Mesenchymal stem cell (in vitro differentiated cells and primary cell): ENCODE data around the gene PDE4B.
A peak's percentile ranks its signal among the peaks of the same experiment; 100 is the strongest.

Experiments
- DNase-seq: peaks from one replicate; pipeline ENCODE4 v3.0.0-alpha.2; 2013
- H2AFZ ChIP-seq: one replicate; pipeline ENCODE4 v1.6.1; 2013; ENCODE audit warnings: low read depth, mild to moderate bottlenecking, control low read depth, inconsistent platforms, low read length, moderate library complexity
- H2AK5ac ChIP-seq: 2 replicates; pipeline ENCODE4 v1.6.1; 2013; ENCODE audit warnings: low read length, moderate library complexity, mild to moderate bottlenecking, inconsistent platforms; ENCODE audit not compliant: severe bottlenecking
- H2BK120ac ChIP-seq: one replicate; pipeline ENCODE4 v1.6.1; 2013; ENCODE audit warnings: low read depth, mild to moderate bottlenecking, inconsistent platforms, low read length, moderate library complexity
- H2BK12ac ChIP-seq, 2 experiments: one replicate each; pipeline ENCODE4 v1.6.1; 2013; ENCODE audit warnings: inconsistent platforms in 2 of 2, low read length in 2 of 2, mild to moderate bottlenecking in 2 of 2, moderate library complexity in 2 of 2, control low read depth in 1 of 2
- H2BK15ac ChIP-seq: one replicate; pipeline ENCODE4 v1.6.1; 2013; ENCODE audit warnings: mild to moderate bottlenecking, low read depth, inconsistent platforms; ENCODE audit not compliant: poor library complexity, severe bottlenecking
- H2BK5ac ChIP-seq: 2 replicates; pipeline ENCODE4 v1.6.1; 2013; ENCODE audit warnings: low read depth, mild to moderate bottlenecking, low read length, control low read depth, inconsistent platforms; ENCODE audit not compliant: poor library complexity, severe bottlenecking
- H3K14ac ChIP-seq, 2 experiments: one replicate each; pipeline ENCODE4 v1.6.1; 2013; ENCODE audit warnings: inconsistent platforms in 2 of 2, low read length in 2 of 2, control low read depth in 1 of 2, mild to moderate bottlenecking in 1 of 2, moderate library complexity in 1 of 2
- H3K18ac ChIP-seq, 2 experiments: one replicate each; pipeline ENCODE4 v1.6.1; 2013; ENCODE audit warnings: inconsistent platforms in 2 of 2, low read length in 2 of 2, control low read depth in 1 of 2, low read depth in 1 of 2, mild to moderate bottlenecking in 1 of 2
- H3K23ac ChIP-seq, 2 experiments: one replicate each; pipeline ENCODE4 v1.6.1; 2013; ENCODE audit warnings: inconsistent platforms in 2 of 2, low read length in 2 of 2, mild to moderate bottlenecking in 2 of 2, moderate library complexity in 2 of 2, control low read depth in 1 of 2
- H3K27ac ChIP-seq: 2 replicates; pipeline ENCODE4 v1.5.1; 2013; ENCODE audit warnings: mild to moderate bottlenecking, moderate library complexity, low read length, control low read depth, inconsistent platforms; ENCODE audit not compliant: poor library complexity, severe bottlenecking
- H3K27me3 ChIP-seq, 2 experiments: 2 replicates each; pipeline versions ENCODE4 v1.6.1 to v1.7.0; 2013; ENCODE audit warnings: low read length in 2 of 2, mild to moderate bottlenecking in 2 of 2, moderate library complexity in 2 of 2, control low read depth in 1 of 2, inconsistent platforms in 1 of 2; ENCODE audit not compliant: control insufficient read depth in 1 of 2, insufficient read depth in 1 of 2
- H3K36me3 ChIP-seq, 2 experiments: 2 replicates each; pipeline versions ENCODE4 v1.6.1 to v1.7.0; 2013; ENCODE audit warnings: low read length in 2 of 2, control low read depth in 1 of 2, inconsistent platforms in 1 of 2, low read depth in 1 of 2, mild to moderate bottlenecking in 1 of 2; ENCODE audit not compliant: insufficient read depth in 2 of 2, control insufficient read depth in 1 of 2
- H3K4ac ChIP-seq, 2 experiments: one replicate each; pipeline ENCODE4 v1.6.1; 2013; ENCODE audit warnings: inconsistent platforms in 2 of 2, low read length in 2 of 2, mild to moderate bottlenecking in 2 of 2, moderate library complexity in 2 of 2, control low read depth in 1 of 2, low read depth in 1 of 2
- H3K4me1 ChIP-seq: 2 replicates; pipeline ENCODE4 v1.6.1; 2013; ENCODE audit warnings: low read depth, low read length, control low read depth; ENCODE audit not compliant: control insufficient read depth, insufficient read depth
- H3K4me2 ChIP-seq: 2 replicates; pipeline ENCODE4 v1.6.1; 2013; ENCODE audit warnings: low read length, mild to moderate bottlenecking, inconsistent platforms; ENCODE audit not compliant: poor library complexity, severe bottlenecking
- H3K4me3 ChIP-seq, 2 experiments: 2 replicates each; pipeline versions ENCODE4 v1.5.1 to v1.7.0; 2013; ENCODE audit warnings: low read length in 2 of 2, mild to moderate bottlenecking in 2 of 2, control low read depth in 1 of 2, low read depth in 1 of 2; ENCODE audit not compliant: insufficient read depth in 1 of 2
- H3K79me1 ChIP-seq: replicated peaks from 2 replicates; pipeline ENCODE4 v1.6.1; 2013; ENCODE audit warnings: mild to moderate bottlenecking, control low read depth, low read length, inconsistent platforms; ENCODE audit not compliant: poor library complexity, severe bottlenecking
- H3K9ac ChIP-seq: 2 replicates; pipeline ENCODE4 v1.7.0; 2013; ENCODE audit warnings: mild to moderate bottlenecking, low read length, moderate library complexity
- H3K9me3 ChIP-seq: 2 replicates; pipeline ENCODE4 v1.7.0; 2013; ENCODE audit warnings: mild to moderate bottlenecking, low read length; ENCODE audit not compliant: control insufficient read depth
- H4K8ac ChIP-seq: one replicate; pipeline ENCODE4 v1.6.1; 2013; ENCODE audit warnings: inconsistent platforms, mild to moderate bottlenecking, low read length, moderate library complexity
- H4K91ac ChIP-seq: one replicate; pipeline ENCODE4 v1.6.1; 2013; ENCODE audit warnings: mild to moderate bottlenecking, low read length, inconsistent platforms
- WGBS: methylation state at CpG from one replicate; pipeline ENCODE4 v1.1.7; 2013; ENCODE audit warnings: mixed read lengths; 5-methylcytosine and 5-hydroxymethylcytosine counted together

Gene PDE4B

GRCh38 chr1:65832296-65832695 lies 39.6 kb downstream of the PDE4B start:
- no peak overlapping the region for H4K91ac ChIP-seq
- H4K8ac ChIP-seq = no peak overlapping the region
- no peak overlapping the region for H3K23ac ChIP-seq
- no peaks in the 10 kb centered on the region for H3K4me1 ChIP-seq
- H3K79me1 ChIP-seq = no peaks in the 10 kb centered on the region
- H2AFZ ChIP-seq = no peak overlapping the region
- H3K4ac ChIP-seq = no peak overlapping the region
- no peak overlapping the region for H3K18ac ChIP-seq
- H3K4me2 ChIP-seq = no peak overlapping the region
- no peak overlapping the region for H3K27ac ChIP-seq
- H3K27me3 ChIP-seq = no peaks in the 10 kb centered on the region
- H2BK15ac ChIP-seq = no peak overlapping the region
- no peak for DNase-seq
- no peak overlapping the region for H2AK5ac ChIP-seq
- H3K9me3 ChIP-seq = no peaks in the 10 kb centered on the region
- H3K4me3 ChIP-seq = no peak overlapping the region
- no peak overlapping the region for H3K14ac ChIP-seq
- no peak overlapping the region for H2BK5ac ChIP-seq
- no peak overlapping the region for H2BK120ac ChIP-seq
- no peak overlapping the region for H2BK12ac ChIP-seq
- 49% methylated on average over 3 of the region's 3 CpGs for WGBS
- H3K36me3 ChIP-seq = no peaks in the 10 kb centered on the region
- no peak overlapping the region for H3K9ac ChIP-seq

GRCh38 chr1:65836686-65837085 lies 44.0 kb downstream of the PDE4B start:
- no peak overlapping the region for H3K4me3 ChIP-seq
- no peak overlapping the region for H3K9ac ChIP-seq
- no peak overlapping the region for H3K18ac ChIP-seq
- no peak overlapping the region for H2BK120ac ChIP-seq
- H3K23ac ChIP-seq = no peak overlapping the region
- no peak overlapping the region for H2BK5ac ChIP-seq
- H3K9me3 ChIP-seq = no peaks in the 10 kb centered on the region
- H2BK15ac ChIP-seq = no peak overlapping the region
- H3K4me1 ChIP-seq = no peaks in the 10 kb centered on the region
- no peak overlapping the region for H4K91ac ChIP-seq
- H3K14ac ChIP-seq = no peak overlapping the region
- no peak for DNase-seq
- H4K8ac ChIP-seq = no peak overlapping the region
- H2BK12ac ChIP-seq = no peak overlapping the region
- H2AK5ac ChIP-seq = no peak overlapping the region
- H2AFZ ChIP-seq = no peak overlapping the region
- H3K4ac ChIP-seq = no peak overlapping the region
- H3K27me3 ChIP-seq = no peaks in the 10 kb centered on the region
- H3K36me3 ChIP-seq = no peaks in the 10 kb centered on the region
- WGBS = 55% methylated on average over 3 of the region's 3 CpGs
- no peak overlapping the region for H3K4me2 ChIP-seq
- H3K79me1 ChIP-seq = no peaks in the 10 kb centered on the region
- H3K27ac ChIP-seq = no peak overlapping the region

- H3K27ac ChIP-seq = no peak overlapping the region
- H3K4me3 ChIP-seq = no peak overlapping the region
- no peak overlapping the region for H2BK12ac ChIP-seq
- H3K23ac ChIP-seq = no peak overlapping the region
- H3K79me1 ChIP-seq = no peaks in the 10 kb centered on the region
- WGBS = 88% methylated on average over 7 of the region's 7 CpGs
- H3K27me3 ChIP-seq = no peaks in the 10 kb centered on the region
- no peak overlapping the region for H3K4ac ChIP-seq
- no peak overlapping the region for H3K9ac ChIP-seq
- H3K4me2 ChIP-seq = no peak overlapping the region
- no peaks in the 10 kb centered on the region for H3K36me3 ChIP-seq
- H2BK120ac ChIP-seq = no peak overlapping the region
- H2AFZ ChIP-seq = no peak overlapping the region
- H2AK5ac ChIP-seq = no peak overlapping the region
- no peaks in the 10 kb centered on the region for H3K9me3 ChIP-seq
- no peak overlapping the region for H4K91ac ChIP-seq
- no peak overlapping the region for H2BK5ac ChIP-seq
- H3K4me1 ChIP-seq = no peaks in the 10 kb centered on the region
- H3K14ac ChIP-seq = no peak overlapping the region
- H3K18ac ChIP-seq = no peak overlapping the region
- H2BK15ac ChIP-seq = no peak overlapping the region
- no peak for DNase-seq
- H4K8ac ChIP-seq = no peak overlapping the region
Measured at GRCh38 chr1:65840683-65841082, 48.0 kb downstream of the PDE4B start.

GRCh38 chr1:65844296-65844695 lies 51.6 kb downstream of the PDE4B start:
- no peak overlapping the region for H2BK120ac ChIP-seq
- H3K4ac ChIP-seq = no peak overlapping the region
- H3K4me1 ChIP-seq = no peaks in the 10 kb centered on the region
- H3K79me1 ChIP-seq = no peaks in the 10 kb centered on the region
- no peak overlapping the region for H4K91ac ChIP-seq
- DNase-seq = no peak
- H2AFZ ChIP-seq = no peak overlapping the region
- no peak overlapping the region for H3K4me2 ChIP-seq
- H2AK5ac ChIP-seq = no peak overlapping the region
- H3K14ac ChIP-seq = no peak overlapping the region
- H3K27me3 ChIP-seq = no peaks in the 10 kb centered on the region
- H2BK5ac ChIP-seq = no peak overlapping the region
- WGBS = 94% methylated on average over 2 of the region's 4 CpGs
- peak overlapping the region; percentile 65 for H3K9ac ChIP-seq
- H3K36me3 ChIP-seq = no peaks in the 10 kb centered on the region
- H3K9me3 ChIP-seq = peaks cover 8% of the 10 kb centered on the region
- H2BK12ac ChIP-seq = no peak overlapping the region
- no peak overlapping the region for H4K8ac ChIP-seq
- H3K18ac ChIP-seq = no peak overlapping the region
- H2BK15ac ChIP-seq = no peak overlapping the region
- no peak overlapping the region for H3K27ac ChIP-seq
- peak overlapping the region in 1 of 2 experiments; percentile 56 for H3K4me3 ChIP-seq
- H3K23ac ChIP-seq = no peak overlapping the region
